K562 (cell line): ENCODE measurements around the gene NOP16. TPM values are rescaled to one million over a fixed set of nuclear protein-coding genes. Genes with fewer than 3 reads are reported as not detected.

Experiments
- ARHGAP35 ChIP-seq: fragments of 450-650 bp; IDR thresholded peaks from 2 replicates; pipeline ENCODE4 v1.6.1; 2018; ENCODE audit not compliant: partially characterized antibody
- CREBBP ChIP-seq: IDR thresholded peaks from one replicate; pipeline ENCODE4 v1.6.1; 2012; ENCODE audit warnings: low read depth, mild to moderate bottlenecking, control low read depth, inconsistent platforms, low read length
- CTBP1 ChIP-seq: fragments of 450-650 bp; IDR thresholded peaks from 2 replicates; pipeline ENCODE4 v1.6.1; 2016; ENCODE audit warnings: borderline replicate concordance
- ELK1 ChIP-seq: sonication (generic); formaldehyde crosslinking; IDR thresholded peaks from 2 replicates; pipeline ENCODE4 v1.8.1; 2022; ENCODE audit warnings: missing genetic modification reagents
- MAZ ChIP-seq, 2 experiments: fragments of 450-650 bp in 1 of 2; sonication (generic) in 1 of 2; formaldehyde crosslinking; IDR thresholded peaks in 1 of 2; conservative IDR thresholded peaks in 1 of 2; 2 replicates each; pipeline versions ENCODE4 v1.4.0 to v1.5.0; 2020; ENCODE audit warnings: mild to moderate bottlenecking in 1 of 2, missing genetic modification reagents in 1 of 2
- PCBP2 ChIP-seq: fragments of 200-400 bp; formaldehyde crosslinking; IDR thresholded peaks from 2 replicates; pipeline ENCODE4 v1.6.1; 2018; ENCODE audit warnings: low read length, low read depth, mild to moderate bottlenecking, moderate library complexity; ENCODE audit not compliant: poor library complexity, severe bottlenecking
- RAD51 ChIP-seq: fragments of 450-650 bp; IDR thresholded peaks from 2 replicates; pipeline ENCODE4 v1.7.1; 2016; ENCODE audit warnings: low read depth, mild to moderate bottlenecking, borderline replicate concordance
- SRSF9 ChIP-seq: fragments of 200-400 bp; formaldehyde crosslinking; IDR thresholded peaks from 2 replicates; pipeline ENCODE4 v1.6.1; 2017; ENCODE audit warnings: low read depth, low read length, borderline replicate concordance
- ZBED1 ChIP-seq: IDR thresholded peaks from 2 replicates; pipeline ENCODE4 v1.6.1; 2014
- ZBTB49 ChIP-seq: sonication (generic); formaldehyde crosslinking; IDR thresholded peaks from 2 replicates; pipeline ENCODE4 v1.8.0; 2022; ENCODE audit warnings: missing genetic modification reagents, mild to moderate bottlenecking, borderline replicate concordance
- ZC3H8 ChIP-seq: fragments of 450-650 bp; IDR thresholded peaks from 2 replicates; pipeline ENCODE4 v1.6.1; 2017
- ZFP1 ChIP-seq: fragments of 450-650 bp; formaldehyde crosslinking; IDR thresholded peaks from 2 replicates; pipeline ENCODE4 v1.4.0; 2020; ENCODE audit warnings: mild to moderate bottlenecking, mixed read lengths
- ZNF174 ChIP-seq: fragments of 250-450 bp; sonication (Bioruptor Pico); IDR thresholded peaks from 2 replicates; pipeline ENCODE4 v1.4.0; 2020; ENCODE audit warnings: mild to moderate bottlenecking
- ZNF512 ChIP-seq: IDR thresholded peaks from 2 replicates; pipeline ENCODE4 v1.6.1; 2016; ENCODE audit warnings: missing genetic modification characterization, missing compliant biosample characterization
- ZNF609 ChIP-seq: sonication (generic); formaldehyde crosslinking; IDR thresholded peaks from 2 replicates; pipeline ENCODE4 v1.8.1; 2023; ENCODE audit warnings: missing genetic modification reagents, mild to moderate bottlenecking, borderline replicate concordance
- polyA plus RNA-seq, 8 experiments: library from polyadenylated mRNA; depleted of rRNA in 4 of 8; stranded (reverse) in 5 of 8; unstranded in 3 of 8; fragments of >200 nt; fragmentation: Nextera tagmentation in 2 of 8; fragmentation: Illumina TruSeq in 1 of 8; extraction: Ambion mirVana in 2 of 8; extraction: Trizol in 1 of 8; gene quantifications; 2 replicates each; pipeline versions ENCODE4 v1.2.1 to v1.2.3, GENCODE V29; 2011 to 2014; ENCODE audit warnings: inconsistent platforms in 1 of 8, missing spikeins in 1 of 8
- total RNA-seq, 7 experiments: library from RNA; depleted of rRNA in 6 of 7; stranded (reverse); fragments of >200 nt in 6 of 7; fragmentation: Illumina TruSeq in 2 of 7; extraction: Trizol in 2 of 7; gene quantifications; 2 replicates each; pipeline versions ENCODE4 v1.2.1 to v1.2.3, GENCODE V29; 2011 to 2021; ENCODE audit warnings: low replicate concordance in 1 of 7

The NOP16 gene
- total and polyA plus RNA-seq, 9 of the 15 experiments (the other 6 are each of a cell fraction or from before 2014, with no cell fraction given): 92.5 to 342 (median 148) TPM

- TF ChIP-seq ZNF609 (no peak), ZNF512 (tag) (no peak), ZNF174 (CRISPR knock-in tag) (no peak), ELK1 (CRISPR knock-in tag) (no peak), PCBP2 (no peak), ZFP1 (CRISPR knock-in tag) (peak; percentile 44; the same call in 1 of the 2 replicates), ZBED1 (no peak), MAZ (CRISPR knock-in tag; conservative IDR thresholded peaks at IDR 0.05 in 1 of 2, IDR thresholded peaks at IDR 0.05 in 1 of 2) (peak; percentile 5 to 10; a peak in 1 of 4 replicates), CTBP1 (no peak), ZC3H8 (no peak), ZBTB49 (no peak), SRSF9 (no peak), CREBBP (no peak), RAD51 (no peak; the same call in 1 of the 2 replicates), ARHGAP35 (no peak)
Measured at GRCh38 chr5:176389135-176390123, 1.0 kb upstream of the NOP16 start (continued).
